Embryonic facial prominence (tissue), 1 donor: Measurements from ENCODE around the gene HPX.
"Not testable (repeated sequence)": the region's sequence is repeated elsewhere in the genome, so short reads cannot be mapped to it uniquely, and the experiment has no call there.

Source experiments
- DNase-seq: peaks from one replicate; pipeline ENCODE4 v3.0.0-alpha.2; 2016; ENCODE audit errors: extremely low spot score

Gene HPX

GRCh38 chr11:6415797-6416196 is 25.0 kb downstream of the HPX start:
- no peak for DNase-seq

GRCh38 chr11:6414874-6415328 is 25.9 kb downstream of the HPX start:
- no peak for DNase-seq

- DNase-seq = no peak
Observed at GRCh38 chr11:6413791-6414201, 27.0 kb downstream of the HPX start.

GRCh38 chr11:6411594-6412031 is 29.2 kb downstream of the HPX start:
- DNase-seq = no peak

GRCh38 chr11:6410695-6411430 is 29.9 kb downstream of the HPX start:
- DNase-seq = no peak

- DNase-seq = no peak
Observed at GRCh38 chr11:6406370-6406769, 34.4 kb downstream of the HPX start.

GRCh38 chr11:6405846-6406245 is 34.9 kb downstream of the HPX start:
- no peak for DNase-seq

GRCh38 chr11:6405052-6405667 is 35.6 kb downstream of the HPX start:
- DNase-seq = no peak

- DNase-seq = no peak
Observed at GRCh38 chr11:6404342-6405051, 36.3 kb downstream of the HPX start.

GRCh38 chr11:6403539-6403938 is 37.2 kb downstream of the HPX start:
- no peak for DNase-seq

GRCh38 chr11:6402561-6402981 is 38.2 kb downstream of the HPX start:
- no peak for DNase-seq

GRCh38 chr11:6402061-6402470 is 38.7 kb downstream of the HPX start:
- DNase-seq = no peak

GRCh38 chr11:6401464-6401863 is 39.3 kb downstream of the HPX start:
- DNase-seq = no peak

GRCh38 chr11:6400431-6401345 is 40.1 kb downstream of the HPX start:
- DNase-seq = no peak

GRCh38 chr11:6397636-6398035 is 43.2 kb downstream of the HPX start:
- no peak for DNase-seq

- no peak for DNase-seq
Observed at GRCh38 chr11:6397156-6397555, 43.6 kb downstream of the HPX start.

GRCh38 chr11:6395470-6396060 is 45.2 kb downstream of the HPX start:
- no peak for DNase-seq

- no peak for DNase-seq
Observed at GRCh38 chr11:6393989-6394670, 46.7 kb downstream of the HPX start.

- not testable (repeated sequence) for DNase-seq
Observed at GRCh38 chr11:6392251-6392650, 48.5 kb downstream of the HPX start.

- DNase-seq = no peak
Observed at GRCh38 chr11:6391537-6392134, 49.2 kb downstream of the HPX start.
